ENCODE results near the gene C6orf47.

DNA sequence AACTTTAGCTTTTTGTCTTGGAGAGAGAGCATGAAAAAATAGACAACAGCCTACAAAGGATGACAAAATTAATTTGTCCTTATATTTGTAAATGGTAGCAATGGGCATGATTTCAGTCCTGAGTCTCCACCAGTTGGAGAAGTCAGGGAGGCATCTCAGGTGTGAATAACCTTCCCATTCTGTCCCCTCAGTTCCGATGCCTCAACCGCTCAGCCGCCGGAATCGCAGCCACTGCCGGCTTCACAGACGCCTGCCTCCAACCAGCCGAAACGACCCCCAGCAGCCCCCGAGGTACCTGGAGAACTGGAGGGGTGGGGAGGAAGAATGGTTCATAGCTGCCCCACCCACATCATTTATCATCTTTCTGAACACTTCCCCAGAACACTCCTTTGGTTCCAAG, 36.5 kb downstream of the C6orf47 start:
- TF ChIP-seq TAF1 (IDR thresholded peaks at IDR 0.05; ENCODE audit: low read depth, low read length), result no peak
- no peak for TF ChIP-seq POLR2A (IDR thresholded peaks at IDR 0.05; ENCODE audit: low read depth, low read length)
- no peak for TF ChIP-seq POLR2AphosphoS5 (IDR thresholded peaks at IDR 0.05; ENCODE audit: low read depth, low read length)
